ENCODE measurements around the gene PPP1R1B.
"Not testable (repeated sequence)": the region's sequence is repeated elsewhere in the genome, so short reads cannot be mapped to it uniquely, and the experiment has no call there.

The PPP1R1B gene

GRCh38 chr17:39626171-39627046 is at the start of gene PPP1R1B:
PPP1R1B (plus strand) TSS chr17:39626952; CDS start chr17:39627393, 441 bp downstream.
- DNase-seq (ENCODE audit: low read depth in 2 of 2, low spot score in 1 of 2), result no peak

GRCh38 chr17:39578272-39578671 is 48.5 kb upstream of the PPP1R1B start:
- no peak for DNase-seq (ENCODE audit: low read depth in 2 of 2, low spot score in 1 of 2)

- no peak for DNase-seq (ENCODE audit: low read depth in 2 of 2, low spot score in 1 of 2)
These were observed 47.3 kb upstream of the PPP1R1B start for GRCh38 chr17:39579318-39580081.

- no peak for DNase-seq (ENCODE audit: low read depth in 2 of 2, low spot score in 1 of 2)
These were observed 46.7 kb upstream of the PPP1R1B start for GRCh38 chr17:39580082-39580468.

- no peak for DNase-seq (ENCODE audit: low read depth in 2 of 2, low spot score in 1 of 2)
These were observed 45.5 kb upstream of the PPP1R1B start for GRCh38 chr17:39581071-39581758.

GRCh38 chr17:39581759-39582085 is 45.0 kb upstream of the PPP1R1B start:
- DNase-seq (ENCODE audit: low read depth in 2 of 2, low spot score in 1 of 2), result no peak

GRCh38 chr17:39582658-39583057 is 44.1 kb upstream of the PPP1R1B start:
- DNase-seq (ENCODE audit: low read depth in 2 of 2, low spot score in 1 of 2), result no peak

GRCh38 chr17:39590180-39590579 is 36.6 kb upstream of the PPP1R1B start:
- not testable (repeated sequence) for DNase-seq (ENCODE audit: low read depth in 2 of 2, low spot score in 1 of 2)

- no peak for DNase-seq (ENCODE audit: low read depth in 2 of 2, low spot score in 1 of 2)
These were observed 34.5 kb upstream of the PPP1R1B start for GRCh38 chr17:39591958-39592954.

- DNase-seq (ENCODE audit: low read depth in 2 of 2, low spot score in 1 of 2), result no peak
These were observed 33.4 kb upstream of the PPP1R1B start for GRCh38 chr17:39593371-39593770.

GRCh38 chr17:39595294-39595693 is 31.5 kb upstream of the PPP1R1B start:
- DNase-seq (ENCODE audit: low read depth in 2 of 2, low spot score in 1 of 2), result no peak

GRCh38 chr17:39595928-39596510 is 30.7 kb upstream of the PPP1R1B start:
- DNase-seq (ENCODE audit: low read depth in 2 of 2, low spot score in 1 of 2), result no peak

- no peak for DNase-seq (ENCODE audit: low read depth in 2 of 2, low spot score in 1 of 2)
These were observed 30.0 kb upstream of the PPP1R1B start for GRCh38 chr17:39596543-39597267.

- DNase-seq (ENCODE audit: low read depth in 2 of 2, low spot score in 1 of 2), result no peak
These were observed 29.2 kb upstream of the PPP1R1B start for GRCh38 chr17:39597372-39598046.

GRCh38 chr17:39598047-39598481 is 28.7 kb upstream of the PPP1R1B start:
- no peak for DNase-seq (ENCODE audit: low read depth in 2 of 2, low spot score in 1 of 2)

GRCh38 chr17:39598630-39599003 is 28.1 kb upstream of the PPP1R1B start:
- no peak for DNase-seq (ENCODE audit: low read depth in 2 of 2, low spot score in 1 of 2)

GRCh38 chr17:39599004-39599664 is 27.6 kb upstream of the PPP1R1B start:
- DNase-seq (ENCODE audit: low read depth in 2 of 2, low spot score in 1 of 2), result no peak

GRCh38 chr17:39599665-39600231 is 27.0 kb upstream of the PPP1R1B start:
- no peak for DNase-seq (ENCODE audit: low read depth in 2 of 2, low spot score in 1 of 2)

Measured in stimulated activated CD8-positive, alpha-beta memory T cell treated with anti-CD3 and anti-CD28 coated beads, Interleukin-4, amount 100 ng/mL, for 1 hour (primary cell).